NT2/D1 (cell line): ENCODE data around the gene FRRS1.

Experiments used
- SUZ12 ChIP-seq: IDR thresholded peaks from 2 replicates; pipeline ENCODE4 v1.6.1; 2011; ENCODE audit not compliant: insufficient read length, insufficient read depth; ENCODE audit errors: extremely low read depth
- YY1 ChIP-seq: IDR thresholded peaks from 2 replicates; pipeline ENCODE4 v1.6.1; 2011; ENCODE audit not compliant: insufficient read length, insufficient read depth
- ZNF274 ChIP-seq: IDR thresholded peaks from 2 replicates; pipeline ENCODE4 v1.6.1; 2011; ENCODE audit warnings: mild to moderate bottlenecking, low read depth, low read length

- TF ChIP-seq ZNF274 = no peak
- TF ChIP-seq YY1 = no peak
- no peak for TF ChIP-seq SUZ12
These were observed 102.9 kb downstream of the FRRS1 start for GRCh38 chr1:99663501-99663900.
